ENCODE results near the gene TWIST2. TPM values are rescaled to one million over a fixed set of nuclear protein-coding genes. Genes with fewer than 3 reads are reported as not detected.

Gene TWIST2
- total and polyA plus RNA-seq, 2 donors: 20.5 to 25.1 TPM

DNA sequence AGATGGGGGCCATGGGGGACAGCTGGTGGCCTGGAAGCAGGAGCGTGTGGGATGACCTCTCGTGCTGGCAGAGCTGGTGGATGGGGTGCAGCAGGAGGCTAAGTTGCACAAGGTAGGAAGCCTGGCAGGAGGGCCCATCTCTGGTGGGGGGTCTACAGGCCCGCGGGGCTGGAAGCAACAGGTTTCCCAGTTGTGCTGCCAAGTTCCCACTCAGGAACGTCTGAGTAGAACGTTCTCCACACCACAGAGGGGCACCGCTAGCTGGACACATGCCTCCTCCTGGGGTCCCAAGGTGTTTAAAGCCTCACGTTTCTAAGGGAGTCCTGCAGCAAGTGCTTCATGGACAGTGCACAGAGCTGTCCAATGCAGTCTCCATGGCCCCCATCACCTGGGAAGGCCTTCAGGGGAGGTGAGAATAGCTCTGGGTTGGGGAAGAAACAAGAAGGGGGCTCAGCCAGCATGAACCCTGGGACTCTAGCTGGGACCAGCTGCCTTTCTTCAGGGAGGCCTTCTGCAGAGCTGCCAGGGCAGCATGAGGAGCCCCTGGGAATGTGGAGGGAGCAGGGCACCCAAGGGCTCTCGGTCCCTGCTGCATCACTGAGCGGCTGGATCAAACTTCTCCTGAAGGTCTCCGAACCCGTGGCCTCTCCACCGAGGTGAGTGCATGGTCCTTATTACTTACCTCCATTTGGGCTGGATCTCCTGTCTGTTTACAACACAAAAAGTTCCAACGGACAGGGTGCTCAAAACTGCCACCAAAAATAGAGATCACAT lies 80.0 kb downstream of the TWIST2 start:
- DNase-seq (ENCODE audit: extremely low spot score): no peak
- 86% methylated on average over 14 of the region's 14 CpGs for WGBS
- Histone ChIP-seq H3K27ac (ENCODE audit: low read depth) (no peak overlapping the region), H3K4me3 (ENCODE audit: low read depth, low read length) (no peak overlapping the region), H3K4me1 (ENCODE audit: insufficient read depth) (no peaks in the 10 kb centered on the region), H3K36me3 (ENCODE audit: insufficient read depth) (no peaks in the 10 kb centered on the region)

DNA sequence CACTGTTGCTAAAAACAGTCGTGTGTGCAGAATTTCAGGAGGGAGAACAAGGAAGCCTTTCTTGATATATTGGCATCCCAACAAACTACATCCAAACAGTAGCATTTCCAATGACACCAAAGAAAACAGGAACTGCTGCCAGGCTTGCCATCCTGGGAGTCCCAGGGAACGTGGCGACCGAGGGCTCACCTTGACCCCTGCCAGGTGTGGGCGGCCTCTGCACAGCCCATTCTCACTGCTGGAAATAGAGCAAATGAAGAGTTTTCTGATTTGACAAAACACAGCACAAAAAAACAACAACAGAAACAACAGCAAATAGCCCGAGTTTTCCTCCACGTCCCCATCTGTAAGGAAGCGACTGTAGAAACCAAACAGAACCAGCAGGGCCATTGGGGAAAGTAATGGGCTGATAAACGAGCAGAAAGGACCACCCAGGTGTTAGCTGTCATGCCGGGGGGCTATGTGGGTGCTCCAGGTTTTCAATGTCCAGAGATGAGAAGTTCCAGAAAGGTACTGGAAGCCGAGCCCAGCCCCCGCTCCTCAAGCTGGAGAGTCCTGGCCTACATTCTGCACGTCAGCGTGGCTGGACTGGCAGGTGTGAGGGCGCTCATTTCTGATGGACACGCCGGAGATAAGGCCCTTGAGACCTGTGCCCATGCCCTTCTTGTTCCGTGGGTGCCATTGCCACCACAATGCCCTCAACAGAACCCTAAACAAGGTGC lies 80.8 kb downstream of the TWIST2 start:
- 89% methylated on average over 18 of the region's 18 CpGs for WGBS
- no peak overlapping the region for H3K27ac ChIP-seq (ENCODE audit: low read depth)
- no peak for DNase-seq (ENCODE audit: extremely low spot score)

DNA sequence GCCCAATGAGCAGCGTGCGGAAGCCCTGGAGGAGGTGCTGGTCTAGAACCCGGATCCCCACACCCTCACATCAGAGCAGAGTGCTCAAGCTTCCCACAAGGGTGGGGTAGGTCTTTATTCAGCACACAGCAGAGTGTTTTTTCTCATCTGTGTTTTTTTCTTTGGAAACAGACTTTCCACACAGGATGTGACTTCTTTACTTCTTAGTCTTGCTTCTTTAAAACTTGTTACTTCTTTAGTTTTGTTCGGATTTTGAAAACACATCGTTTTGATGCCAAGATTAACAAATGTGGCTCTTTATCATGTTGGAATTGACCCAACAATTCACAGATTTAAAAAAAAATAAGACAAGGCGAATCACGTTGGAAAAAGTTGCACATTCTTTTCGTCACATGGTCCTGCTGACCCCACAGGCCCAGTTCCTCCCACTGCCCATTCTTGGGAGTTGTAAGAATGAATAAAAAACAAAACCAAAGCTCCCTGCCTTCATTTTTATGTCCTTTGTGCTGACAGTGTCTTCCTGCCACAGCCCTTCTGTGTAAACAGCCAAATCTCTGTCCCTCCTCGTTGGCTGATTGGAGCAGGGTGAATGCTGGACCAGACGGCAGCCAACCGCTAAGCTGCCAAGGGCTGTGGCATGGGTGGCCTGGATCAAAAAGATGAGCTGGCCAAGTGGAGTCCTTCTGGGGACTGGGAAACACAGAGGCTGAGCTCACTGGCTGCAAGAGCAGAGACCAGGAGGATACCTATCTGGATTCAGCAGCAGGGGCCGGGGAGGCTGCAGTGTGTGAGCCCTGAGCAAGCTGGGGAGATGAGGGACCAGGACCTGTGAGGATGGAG lies 81.6 kb downstream of the TWIST2 start:
- no peaks in the 10 kb centered on the region for H3K36me3 ChIP-seq (ENCODE audit: insufficient read depth)
- H3K4me1 ChIP-seq (ENCODE audit: insufficient read depth): no peaks in the 10 kb centered on the region
- peak; percentile 70 for DNase-seq (ENCODE audit: extremely low spot score)
- no peak overlapping the region for H3K4me3 ChIP-seq (ENCODE audit: low read depth, low read length)
- WGBS: 34% methylated on average over 12 of the region's 12 CpGs
- H3K27ac ChIP-seq (ENCODE audit: low read depth): no peak overlapping the region

More for the DNA sequence above, 80.8 kb downstream of the TWIST2 start:
- Histone ChIP-seq H3K4me1 (ENCODE audit: insufficient read depth) (no peaks in the 10 kb centered on the region), H3K4me3 (ENCODE audit: low read depth, low read length) (no peak overlapping the region), H3K36me3 (ENCODE audit: insufficient read depth) (no peaks in the 10 kb centered on the region)

DNA sequence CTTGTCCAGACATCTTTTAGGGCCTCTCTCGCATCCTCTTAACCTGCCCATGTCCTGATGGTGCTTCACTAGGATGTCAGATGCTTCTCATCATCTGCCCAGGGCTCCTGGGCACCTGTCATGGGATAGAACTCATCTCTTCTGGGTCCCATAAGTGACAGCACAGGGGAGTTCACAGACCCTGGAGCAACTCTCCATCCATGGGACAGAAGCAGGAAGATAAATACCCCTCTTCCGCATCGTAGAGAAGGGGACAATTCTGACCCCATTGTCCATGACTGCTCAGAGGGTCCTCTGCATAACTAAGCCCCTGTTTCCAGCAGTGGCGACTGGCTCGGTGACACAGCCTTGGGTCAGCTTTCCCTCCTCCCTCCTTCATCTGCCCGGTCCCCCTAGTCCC lies 82.3 kb downstream of the TWIST2 start:
- no peak for DNase-seq (ENCODE audit: extremely low spot score)
- Histone ChIP-seq H3K4me1 (ENCODE audit: insufficient read depth) (no peaks in the 10 kb centered on the region), H3K36me3 (ENCODE audit: insufficient read depth) (no peaks in the 10 kb centered on the region), H3K27ac (ENCODE audit: low read depth) (no peak overlapping the region), H3K4me3 (ENCODE audit: low read depth, low read length) (no peak overlapping the region)
- 91% methylated on average over 6 of the region's 6 CpGs for WGBS

DNA sequence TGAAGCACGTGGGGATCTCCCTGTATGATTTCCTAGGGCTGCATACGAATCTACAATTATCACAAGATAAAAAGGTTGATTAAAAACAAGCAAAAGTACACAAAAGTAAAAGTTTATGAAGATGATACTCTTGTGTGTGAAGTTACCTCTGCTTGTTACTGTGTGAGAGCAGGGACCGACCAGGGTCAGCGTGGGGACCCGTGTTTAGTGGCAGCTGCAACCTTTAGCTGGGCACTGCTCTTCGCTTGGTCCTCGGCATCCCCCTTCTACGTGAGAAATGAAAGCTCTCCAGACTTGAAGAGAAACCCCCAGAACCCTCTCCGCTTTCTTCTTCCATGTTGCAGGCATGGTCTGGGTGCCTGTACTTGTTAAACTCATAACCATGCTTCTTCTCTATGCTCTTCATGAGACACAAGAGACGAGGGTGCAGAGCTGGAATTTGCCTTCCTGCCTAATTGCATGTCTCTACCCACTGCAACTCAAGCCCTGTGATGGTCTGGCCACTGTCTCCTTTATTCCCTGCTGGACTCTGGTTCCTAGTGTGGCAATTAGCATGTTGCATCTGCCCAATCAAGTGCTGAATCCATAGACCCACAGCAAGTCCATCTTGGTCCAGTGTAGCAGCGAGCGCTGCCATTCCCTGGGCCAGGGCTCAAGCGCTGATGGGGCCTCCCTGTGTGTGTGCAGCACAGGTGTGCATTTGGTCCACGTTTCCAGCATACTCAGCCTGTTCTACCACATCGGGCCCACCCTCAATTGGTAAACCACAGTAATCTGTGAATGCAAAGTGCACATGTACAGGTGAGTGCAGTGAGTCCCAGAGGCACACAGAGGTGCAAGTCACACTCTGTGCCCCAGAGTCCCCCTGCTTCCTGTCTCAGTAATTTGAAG lies 88.5 kb downstream of the TWIST2 start:
- H3K4me1 ChIP-seq (ENCODE audit: insufficient read depth): no peaks in the 10 kb centered on the region
- H3K36me3 ChIP-seq (ENCODE audit: insufficient read depth): no peaks in the 10 kb centered on the region
- DNase-seq (ENCODE audit: extremely low spot score): no peak
- no peak overlapping the region for H3K4me3 ChIP-seq (ENCODE audit: low read depth, low read length)
- no peak overlapping the region for H3K27ac ChIP-seq (ENCODE audit: low read depth)
- WGBS: 89% methylated on average over 15 of the region's 15 CpGs

DNA sequence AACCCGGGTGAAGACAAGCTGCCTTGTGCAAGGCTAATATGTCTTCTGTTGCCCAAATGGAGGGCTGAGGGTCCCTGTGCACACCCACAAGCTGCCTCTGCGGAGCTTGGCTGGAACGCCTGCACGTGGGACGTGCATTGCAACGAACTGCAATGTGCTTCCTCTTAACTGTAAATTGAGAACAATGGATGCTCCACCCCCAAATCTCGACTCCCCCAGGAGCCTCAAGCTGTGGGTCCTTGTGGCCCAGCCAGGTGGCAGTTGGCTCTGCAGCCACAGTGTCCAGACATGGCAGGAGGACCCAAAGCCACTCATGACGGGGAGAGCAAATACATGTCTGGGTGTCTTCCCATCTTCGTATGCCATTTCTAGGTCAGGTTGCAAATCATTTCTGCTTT lies 90.1 kb downstream of the TWIST2 start:
- WGBS: 64% methylated on average over 9 of the region's 9 CpGs
- no peaks in the 10 kb centered on the region for H3K4me1 ChIP-seq (ENCODE audit: insufficient read depth)
- H3K4me3 ChIP-seq (ENCODE audit: low read depth, low read length): no peak overlapping the region
- DNase-seq (ENCODE audit: extremely low spot score): no peak
- H3K27ac ChIP-seq (ENCODE audit: low read depth): peak overlapping the region; percentile 4
- H3K36me3 ChIP-seq (ENCODE audit: insufficient read depth): no peaks in the 10 kb centered on the region

DNA sequence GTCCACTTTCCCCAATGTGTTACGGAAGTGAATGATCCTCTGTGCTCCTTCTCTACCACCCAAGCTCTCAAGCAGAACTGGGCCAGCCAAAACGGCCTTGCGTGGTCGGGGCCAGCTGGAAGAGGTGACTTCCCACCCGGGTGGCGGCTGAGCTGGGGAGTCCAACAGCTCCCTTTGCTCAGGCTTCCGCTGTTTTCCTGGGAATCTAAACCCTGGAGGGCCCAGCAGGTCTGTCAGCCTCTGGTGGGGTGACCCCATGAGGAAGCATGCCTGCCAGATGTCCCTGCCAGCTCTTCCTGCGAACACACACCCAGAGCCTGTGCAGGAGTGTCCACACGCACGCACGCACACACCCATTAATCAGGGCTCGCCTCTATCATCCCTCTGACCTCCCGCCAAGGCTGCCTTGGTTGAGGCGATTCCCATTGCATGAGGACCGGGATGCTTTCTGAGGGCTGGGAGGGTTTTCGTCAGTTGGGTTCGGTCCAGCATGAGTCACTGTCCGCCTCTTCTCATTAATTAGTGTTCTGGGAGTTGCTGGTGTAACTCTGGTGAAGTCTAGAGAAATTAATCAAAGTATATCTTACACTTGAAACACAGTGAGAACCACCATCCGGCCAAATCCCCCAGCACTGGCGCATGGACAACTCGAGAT lies 90.6 kb downstream of the TWIST2 start:
- H3K4me1 ChIP-seq (ENCODE audit: insufficient read depth): no peaks in the 10 kb centered on the region
- WGBS: 56% methylated on average over 21 of the region's 21 CpGs
- H3K36me3 ChIP-seq (ENCODE audit: insufficient read depth): no peaks in the 10 kb centered on the region
- H3K27ac ChIP-seq (ENCODE audit: low read depth): peak overlapping the region; percentile 4
- DNase-seq (ENCODE audit: extremely low spot score): peak; percentile 80
- H3K4me3 ChIP-seq (ENCODE audit: low read depth, low read length): no peak overlapping the region

DNA sequence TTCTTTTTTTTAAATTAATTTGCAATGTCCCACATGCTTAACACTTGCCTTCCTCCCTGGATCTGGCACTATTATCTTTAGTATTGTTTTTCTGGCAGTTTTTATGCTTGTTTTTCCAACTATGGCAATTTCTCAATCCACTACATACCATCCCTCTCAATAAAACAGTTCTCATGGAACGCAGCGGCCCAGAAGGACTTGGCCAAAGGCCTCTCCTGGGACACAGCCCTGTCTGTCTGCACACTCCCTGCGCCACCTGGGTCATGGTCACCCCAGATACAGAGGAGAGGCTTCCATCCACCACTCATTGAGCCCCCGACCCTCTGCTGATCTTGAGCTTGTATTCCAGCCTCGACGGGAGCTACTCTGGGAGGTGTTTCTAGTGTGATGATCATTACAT lies 91.2 kb downstream of the TWIST2 start:
- 72% methylated on average over 6 of the region's 6 CpGs for WGBS
- no peak overlapping the region for H3K4me3 ChIP-seq (ENCODE audit: low read depth, low read length)
- H3K27ac ChIP-seq (ENCODE audit: low read depth): peak overlapping the region; percentile 24
- DNase-seq (ENCODE audit: extremely low spot score): no peak
- no peaks in the 10 kb centered on the region for H3K4me1 ChIP-seq (ENCODE audit: insufficient read depth)
- no peaks in the 10 kb centered on the region for H3K36me3 ChIP-seq (ENCODE audit: insufficient read depth)

DNA sequence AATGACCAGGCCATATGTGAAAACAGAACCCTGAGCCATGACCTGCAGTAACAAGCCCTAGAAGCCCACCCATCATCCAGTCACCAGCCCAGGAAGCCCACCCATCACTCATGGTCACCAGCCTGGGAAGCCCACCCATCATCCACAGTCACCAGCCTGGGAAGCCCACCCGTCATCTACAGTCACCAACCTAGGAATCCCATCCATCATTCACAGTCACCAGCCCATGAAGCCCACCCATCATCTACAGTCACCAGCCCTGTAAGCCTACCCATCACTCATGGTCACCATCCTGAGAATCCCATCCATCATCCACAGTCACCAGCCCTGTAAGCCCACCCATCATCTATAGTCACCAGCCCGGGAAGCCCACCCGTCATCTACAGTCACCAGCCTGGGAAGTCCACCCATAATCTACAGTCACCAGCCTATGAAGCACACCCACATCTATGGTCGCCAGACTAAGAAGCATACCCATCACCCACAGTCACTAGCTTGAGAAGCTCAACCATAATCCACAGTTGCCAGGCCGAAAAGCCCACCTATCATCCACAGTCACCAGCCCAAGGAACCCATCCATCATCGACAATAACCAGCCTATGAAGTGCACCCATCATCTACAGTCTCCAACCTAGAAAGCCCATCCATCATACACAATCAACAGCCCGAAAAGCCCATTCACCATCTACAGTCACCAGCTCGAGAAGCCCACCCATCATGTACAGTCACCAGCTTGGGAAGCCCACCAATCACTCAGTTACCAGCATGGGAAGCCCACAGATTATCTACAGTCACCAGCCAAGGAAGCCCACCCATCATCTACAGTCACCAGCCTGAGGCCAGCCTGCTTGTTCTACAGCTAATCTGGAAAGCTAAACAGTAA lies 91.9 kb downstream of the TWIST2 start:
- Histone ChIP-seq H3K36me3 (ENCODE audit: insufficient read depth) (no peaks in the 10 kb centered on the region), H3K4me3 (ENCODE audit: low read depth, low read length) (no peak overlapping the region), H3K27ac (ENCODE audit: low read depth) (peak overlapping the region; percentile 24), H3K4me1 (ENCODE audit: insufficient read depth) (no peaks in the 10 kb centered on the region)
- DNase-seq (ENCODE audit: extremely low spot score): no peak
- 97% methylated on average over 8 of the region's 8 CpGs for WGBS

DNA sequence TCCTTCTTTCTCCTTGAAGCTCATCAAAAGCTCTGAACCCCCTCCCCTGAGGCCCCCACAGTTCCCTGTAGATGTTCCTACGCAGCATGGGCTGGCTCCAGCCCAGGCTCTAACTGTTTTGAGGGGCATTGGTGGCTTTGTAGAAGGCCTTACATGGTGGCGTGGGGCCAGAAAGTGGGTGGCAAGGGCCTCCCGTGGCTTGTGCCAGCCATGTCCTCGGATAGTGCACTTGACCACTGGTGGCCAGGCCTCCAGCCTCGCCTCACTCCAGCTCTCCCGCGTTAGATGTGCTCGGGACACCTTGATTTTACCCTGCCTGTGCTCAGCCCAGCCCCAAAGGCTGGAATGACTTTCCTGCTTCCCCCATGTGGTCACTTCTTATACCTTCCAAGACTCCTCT lies 92.9 kb downstream of the TWIST2 start:
- Histone ChIP-seq H3K4me3 (ENCODE audit: low read depth, low read length) (no peak overlapping the region), H3K4me1 (ENCODE audit: insufficient read depth) (no peaks in the 10 kb centered on the region), H3K27ac (ENCODE audit: low read depth) (no peak overlapping the region), H3K36me3 (ENCODE audit: insufficient read depth) (no peaks in the 10 kb centered on the region)
- DNase-seq (ENCODE audit: extremely low spot score): no peak
- 87% methylated on average over 8 of the region's 8 CpGs for WGBS

DNA sequence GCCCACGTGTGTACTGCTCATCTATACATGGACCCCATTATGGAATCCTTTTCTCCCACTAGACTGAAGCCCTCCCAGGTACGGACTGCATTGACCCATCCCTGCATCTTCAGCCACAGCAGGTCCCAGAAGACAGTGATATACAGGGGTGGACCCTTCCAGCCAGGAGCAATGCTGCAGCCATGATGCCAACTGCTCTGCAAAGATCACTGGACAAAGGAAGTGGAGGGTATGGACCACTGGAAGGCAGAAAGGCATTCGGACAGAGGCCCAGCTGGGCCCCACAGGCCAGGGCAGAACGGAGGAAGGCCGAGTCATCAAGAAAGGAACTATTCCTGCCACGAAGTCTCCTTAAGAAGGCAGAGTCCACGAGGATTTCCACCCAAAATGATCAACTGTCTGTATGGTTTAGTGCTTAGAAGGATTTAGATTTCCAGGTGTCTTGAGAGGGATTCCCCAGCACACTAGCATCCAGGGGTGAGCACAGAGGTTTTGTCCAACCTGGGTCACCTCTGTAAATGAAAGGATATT lies 93.4 kb downstream of the TWIST2 start:
- WGBS: 85% methylated on average over 7 of the region's 7 CpGs
- Histone ChIP-seq H3K27ac (ENCODE audit: low read depth) (no peak overlapping the region), H3K4me3 (ENCODE audit: low read depth, low read length) (no peak overlapping the region), H3K4me1 (ENCODE audit: insufficient read depth) (no peaks in the 10 kb centered on the region), H3K36me3 (ENCODE audit: insufficient read depth) (no peaks in the 10 kb centered on the region)
- no peak for DNase-seq (ENCODE audit: extremely low spot score)

Measured in urinary bladder (tissue), 4 donors.